GM19328 (cell line): ENCODE measurements around the gene NRDC.

ENCODE experiments used
- ATAC-seq: cut with Tn5 transposase; IDR thresholded peaks from one replicate; pipeline ENCODE4 v1.9.1; 2021; ENCODE audit warnings: mild to moderate bottlenecking, moderate library complexity; ENCODE audit not compliant: unreplicated experiment

Gene NRDC

DNA sequence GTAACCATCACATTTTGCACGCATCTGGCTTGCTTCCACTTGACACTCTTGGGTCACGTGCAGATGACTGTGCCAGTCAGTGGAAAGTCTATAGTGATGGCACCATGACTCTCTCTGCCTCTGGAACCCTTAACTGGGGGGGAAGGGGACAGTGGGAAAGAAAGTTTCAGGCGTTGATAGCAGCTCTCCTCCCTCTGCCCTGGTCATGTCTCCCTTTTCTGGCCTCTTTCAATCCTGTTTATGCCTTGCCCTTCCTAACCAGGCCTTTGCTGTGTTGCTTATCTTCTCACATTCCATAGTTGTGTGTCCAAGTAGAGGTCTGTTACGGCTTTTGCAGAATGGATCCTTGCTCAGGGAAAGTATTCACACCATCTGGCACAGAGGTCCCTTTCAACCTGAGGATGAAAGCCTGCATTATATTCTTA lies 93.5 kb downstream of the NRDC start:
- no peak for ATAC-seq

DNA sequence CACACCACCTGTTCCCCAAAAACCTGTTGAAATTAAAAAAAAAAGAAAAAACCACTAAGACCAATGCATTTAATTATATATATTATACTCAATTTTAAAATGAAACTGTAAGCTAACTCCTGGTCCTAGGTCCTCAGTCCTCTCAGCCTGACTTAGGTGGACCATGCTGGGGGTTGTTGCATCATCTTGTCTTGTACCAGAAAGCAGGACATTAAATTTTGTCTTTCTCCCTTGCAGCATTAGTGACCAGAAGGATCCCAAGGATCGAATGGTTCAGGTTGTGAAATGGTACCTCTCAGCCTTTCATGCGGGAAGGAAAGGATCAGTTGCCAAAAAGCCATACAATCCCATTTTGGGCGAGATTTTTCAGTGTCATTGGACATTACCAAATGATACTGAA lies 97.6 kb downstream of the NRDC start:
- no peak for ATAC-seq

DNA sequence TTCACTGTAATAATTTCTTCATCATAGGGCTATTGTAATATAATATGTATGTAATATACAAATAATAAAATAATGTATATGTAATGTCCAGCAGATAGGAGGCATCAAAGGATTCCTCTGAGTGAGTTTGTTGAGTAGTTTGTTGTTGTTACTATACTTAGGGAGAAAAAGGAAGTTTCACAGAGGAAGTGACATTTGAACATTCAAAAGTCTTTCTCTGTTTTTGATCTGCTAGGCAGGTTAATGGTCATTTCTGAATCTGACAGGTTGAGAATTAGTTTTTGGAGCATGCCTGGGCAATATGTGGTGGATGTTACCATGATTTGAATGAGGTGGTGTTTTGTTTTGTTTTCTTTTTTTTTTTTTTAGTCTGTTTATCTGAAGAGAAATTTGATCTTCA lies 102.1 kb downstream of the NRDC start:
- ATAC-seq, result no peak

DNA sequence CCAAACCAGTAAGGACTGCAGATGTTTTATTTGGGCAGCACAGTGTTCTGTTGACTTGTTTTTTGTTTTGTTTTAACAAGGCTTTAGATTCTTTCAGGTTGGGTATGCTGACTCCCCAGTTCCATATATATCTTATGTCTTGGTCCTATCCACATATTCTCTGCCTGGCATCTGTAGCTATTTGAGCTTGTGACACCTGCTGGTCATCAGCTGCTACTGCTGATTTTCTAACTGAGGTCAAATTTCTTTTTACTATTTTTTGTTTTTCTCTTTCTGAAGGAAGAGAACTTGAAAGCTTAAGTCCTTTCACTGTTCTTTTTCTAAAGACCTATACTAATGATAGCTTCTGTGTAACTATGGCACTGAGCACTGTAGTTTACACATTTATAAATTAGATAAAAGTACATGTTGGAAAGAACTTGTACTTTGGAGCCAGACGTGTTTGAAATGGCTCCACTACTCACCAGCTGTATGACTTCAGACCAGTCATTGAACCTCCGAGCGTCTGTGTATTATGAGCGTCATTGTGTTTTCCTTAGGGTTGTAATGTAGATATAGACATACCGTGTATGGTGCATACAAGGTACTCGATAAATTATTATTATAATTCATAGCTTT lies 109.4 kb downstream of the NRDC start:
- no peak for ATAC-seq

DNA sequence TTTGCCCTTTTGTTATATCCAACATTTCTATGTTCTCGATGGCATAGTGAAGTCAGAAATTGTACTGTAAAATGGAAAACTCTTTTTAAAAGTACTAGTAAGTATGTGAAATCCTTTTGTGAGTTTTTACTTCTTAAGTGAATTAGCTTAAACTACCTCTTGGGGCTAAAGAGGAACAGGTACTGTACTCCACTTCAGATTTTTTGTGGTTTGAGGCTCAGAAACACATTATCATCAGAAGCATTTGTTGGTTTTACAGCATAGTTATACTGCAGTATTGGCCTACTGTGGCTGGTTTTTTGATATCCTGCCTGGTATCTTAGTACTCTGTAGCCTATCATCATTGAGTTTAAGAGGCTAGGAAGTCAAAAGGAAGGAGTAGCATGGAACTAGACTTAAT lies 117.2 kb downstream of the NRDC start:
- no peak for ATAC-seq

DNA sequence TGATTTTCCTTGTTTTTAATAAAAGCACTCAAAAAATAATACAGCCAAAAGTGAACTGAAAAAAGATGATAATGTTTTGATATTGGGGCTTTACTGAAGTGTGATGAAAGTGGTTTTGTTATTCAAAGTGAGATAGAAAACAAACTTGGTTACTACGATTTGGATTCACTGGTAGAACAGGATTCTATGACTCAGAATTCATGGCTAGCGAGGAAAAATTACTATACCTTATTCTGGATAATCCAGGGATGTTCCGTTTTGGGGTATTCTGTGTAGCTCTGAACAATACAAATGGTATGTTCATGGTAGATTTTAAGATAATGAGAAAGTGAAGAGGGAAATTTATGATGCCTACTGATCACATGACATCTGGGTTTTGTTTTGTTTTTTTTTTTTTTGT lies 117.7 kb downstream of the NRDC start:
- ATAC-seq, result no peak

DNA sequence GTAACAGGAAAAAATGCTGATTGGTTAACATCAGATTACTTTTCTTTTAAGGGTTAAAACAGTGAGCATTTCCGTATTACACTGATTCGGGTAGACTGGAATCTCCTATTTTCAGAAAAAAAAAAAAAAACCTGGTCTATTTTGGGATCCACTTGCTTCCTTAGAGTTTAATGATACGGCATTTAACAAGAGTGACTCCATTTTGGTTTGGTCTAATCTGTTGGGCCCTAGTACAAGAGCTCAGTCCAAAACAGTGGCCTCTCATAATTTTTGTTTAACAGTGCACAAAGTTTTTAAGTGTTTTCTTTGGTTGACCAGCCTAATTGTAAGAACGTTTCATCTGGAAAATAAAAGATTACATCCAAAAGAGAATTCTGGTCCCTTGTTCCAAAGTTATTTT lies 120.2 kb downstream of the NRDC start:
- no peak for ATAC-seq

DNA sequence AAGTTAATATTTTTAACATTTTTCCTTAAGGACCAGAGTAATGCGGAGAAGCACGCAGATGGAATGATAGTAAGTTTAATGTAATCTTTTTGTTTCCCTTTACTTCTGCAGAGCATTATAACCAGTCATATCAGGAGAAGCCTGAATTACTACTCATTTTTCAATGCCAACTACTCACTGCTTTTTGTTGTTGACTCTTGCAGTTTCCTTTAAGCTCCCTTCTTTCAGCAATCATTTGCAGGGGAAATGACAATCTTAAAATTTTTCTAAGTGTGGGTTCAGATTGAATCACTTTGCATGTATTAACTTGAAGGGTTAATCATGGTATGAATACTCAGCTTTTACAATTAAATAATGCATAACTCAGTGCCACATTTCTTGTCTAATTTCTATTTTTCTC lies 122.2 kb downstream of the NRDC start:
- no peak for ATAC-seq

DNA sequence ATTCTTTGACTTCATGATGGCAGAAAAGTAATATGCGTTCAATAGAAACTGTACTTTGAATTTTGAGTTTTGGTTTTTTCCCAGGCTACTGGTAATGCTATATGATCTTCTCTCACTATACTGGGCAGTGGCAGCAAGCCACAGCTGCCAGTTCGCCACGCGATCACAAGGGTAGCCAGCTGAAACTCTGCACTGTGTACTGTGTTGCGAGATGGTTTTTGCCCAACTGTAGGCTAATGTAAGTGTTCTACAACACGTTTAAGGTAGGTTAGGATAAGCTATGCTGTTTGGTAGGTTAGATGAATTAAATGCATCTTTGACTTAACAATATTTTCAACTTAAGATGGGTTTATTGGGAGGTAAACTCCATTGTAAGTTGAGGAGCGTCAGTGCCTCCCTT lies 123.1 kb downstream of the NRDC start:
- no peak for ATAC-seq

DNA sequence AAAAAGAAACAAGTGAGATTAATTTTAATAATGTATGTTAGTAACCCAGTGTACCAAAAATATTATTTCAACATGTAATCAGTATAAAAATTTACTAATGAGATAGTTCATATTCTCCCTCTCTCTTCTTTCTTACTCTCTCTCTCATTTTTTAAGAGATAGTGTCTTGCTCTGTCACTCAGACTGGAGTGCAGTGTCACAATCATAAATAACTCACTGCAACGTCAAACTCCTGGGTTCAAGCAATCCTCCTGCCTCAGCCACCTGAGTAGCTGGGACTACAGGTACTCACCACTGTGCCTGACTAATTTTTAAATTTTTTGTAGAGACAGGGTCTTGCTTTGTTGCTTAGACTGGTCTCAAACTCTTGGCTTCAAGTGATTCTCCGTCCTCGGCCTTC lies 123.9 kb downstream of the NRDC start:
- ATAC-seq, result no peak

DNA sequence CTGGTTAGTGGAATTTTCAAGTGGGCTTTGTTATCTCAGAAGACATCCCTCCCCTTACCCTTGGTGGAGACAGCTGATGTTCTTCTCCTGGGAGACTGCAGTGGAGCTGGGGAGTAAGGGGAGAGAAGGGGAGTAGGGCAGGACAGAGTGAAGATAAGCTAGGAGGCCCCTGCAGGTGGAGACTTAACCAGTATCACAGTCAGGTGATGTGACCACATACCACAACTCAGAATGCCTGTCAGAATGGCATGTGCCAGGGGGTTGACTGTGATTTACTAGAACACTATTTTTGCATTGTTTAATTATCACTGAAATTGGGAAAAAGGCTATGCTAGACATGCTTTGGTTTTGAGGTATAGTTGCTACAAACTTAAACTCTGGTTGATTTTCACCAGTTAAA lies 124.6 kb downstream of the NRDC start:
- no peak for ATAC-seq

DNA sequence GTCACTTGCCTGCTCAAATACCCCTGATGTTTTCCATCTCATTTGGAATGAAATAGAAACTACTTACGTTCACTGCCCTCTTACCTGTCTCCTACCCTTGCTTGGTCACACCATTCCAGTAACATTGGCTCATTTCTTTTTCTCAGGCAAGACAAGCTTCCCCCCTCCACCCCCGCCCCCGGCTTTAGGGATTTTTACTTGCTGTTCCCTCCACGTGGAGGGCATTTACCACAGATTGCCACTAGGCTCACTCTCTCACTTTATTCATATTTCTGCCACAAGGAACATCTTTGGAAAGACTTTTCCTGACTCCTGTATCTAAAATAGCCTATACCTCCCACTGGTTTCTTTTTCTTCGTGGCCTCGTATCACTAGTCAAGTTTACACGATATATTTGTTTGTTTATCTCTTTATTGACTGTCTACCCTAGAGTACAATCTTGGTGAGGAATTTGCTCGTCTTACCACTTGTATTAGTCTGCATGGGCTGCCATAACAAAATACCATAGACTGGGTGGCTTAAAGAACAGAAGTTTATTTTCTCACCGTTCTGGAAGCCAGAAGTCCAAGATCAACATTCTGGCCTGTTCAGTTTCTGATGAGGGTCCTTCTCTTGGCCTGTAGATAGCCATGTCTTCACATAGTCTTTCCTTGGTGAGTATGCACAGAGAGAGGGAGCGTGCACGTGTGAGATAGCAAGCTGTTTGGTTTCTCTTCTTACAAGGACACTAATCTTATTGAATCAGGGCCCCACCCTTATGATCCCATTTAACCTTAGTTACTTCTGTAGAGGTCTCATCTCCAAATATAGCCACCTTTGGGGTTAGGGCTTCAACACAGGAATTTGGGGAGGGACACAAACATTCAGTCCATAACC lies 126.2 kb downstream of the NRDC start:
- ATAC-seq, result no peak

DNA sequence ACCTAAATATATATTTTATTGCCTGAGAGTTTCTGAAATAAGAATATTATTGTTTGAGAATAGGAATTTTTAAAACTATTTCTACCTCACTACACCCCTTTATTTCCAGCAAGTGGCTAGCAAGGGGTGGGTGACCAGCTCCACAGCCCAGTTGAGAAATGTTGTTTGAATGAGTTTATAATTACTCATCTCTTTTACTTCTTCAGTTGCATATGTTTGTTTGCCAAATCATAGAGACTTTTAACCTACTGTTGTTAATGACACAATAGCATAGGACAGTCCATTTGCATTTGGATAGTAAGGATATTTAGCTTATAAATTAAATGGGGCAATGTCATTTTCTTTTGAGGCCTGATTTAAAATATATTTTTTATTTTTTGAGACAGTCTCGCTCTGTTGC lies 127.8 kb downstream of the NRDC start:
- no peak for ATAC-seq

DNA sequence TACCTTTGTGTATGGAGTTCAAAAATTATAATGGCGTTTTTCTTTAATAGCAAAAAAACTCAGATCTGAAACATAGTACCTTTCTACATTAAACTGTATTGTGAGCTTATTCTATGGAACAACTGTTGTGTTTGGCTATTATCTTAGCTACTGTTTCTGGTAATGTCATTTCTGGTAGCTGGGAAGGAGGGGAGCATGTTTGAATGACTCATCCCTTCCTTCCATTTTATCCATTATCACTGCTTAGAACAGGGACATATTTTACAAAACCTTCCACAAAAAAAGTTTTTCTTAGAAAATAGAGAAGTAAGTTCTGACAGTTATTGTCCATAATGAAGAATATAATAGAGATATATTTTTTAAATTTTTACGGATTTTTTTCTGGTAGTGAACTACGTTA lies 128.3 kb downstream of the NRDC start:
- no peak for ATAC-seq

DNA sequence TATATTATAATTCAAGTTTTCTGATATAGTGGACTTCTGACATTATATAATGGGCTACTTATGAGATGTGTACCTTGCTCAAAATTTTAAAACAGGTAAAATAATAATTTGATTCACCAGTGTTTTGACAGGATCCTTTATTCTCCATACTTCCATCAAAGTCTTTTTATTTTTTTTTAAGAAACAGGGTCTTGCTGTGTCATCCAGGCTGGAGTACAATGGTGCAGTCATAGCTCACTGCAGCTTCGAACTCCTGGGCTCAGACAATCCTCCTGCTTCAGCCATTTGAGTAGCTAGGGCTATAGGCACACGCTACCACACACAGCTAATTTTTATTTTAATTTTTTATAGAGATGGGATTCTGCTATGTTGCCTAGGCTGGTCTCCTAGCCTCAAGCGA lies 129.4 kb downstream of the NRDC start:
- ATAC-seq, result no peak

DNA sequence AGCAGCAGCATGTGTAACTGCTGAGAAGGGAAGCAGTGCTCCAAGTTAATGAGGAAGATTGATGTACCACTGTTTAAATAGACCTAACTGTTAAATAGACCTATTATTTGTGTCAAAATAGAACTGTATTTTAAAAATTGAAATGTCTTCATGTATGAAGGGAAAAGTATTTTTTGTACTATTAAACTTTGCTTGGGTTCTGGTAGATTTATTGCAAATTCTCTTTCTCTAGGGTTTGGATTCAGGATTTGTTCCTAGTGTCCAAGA lies 133.3 kb downstream of the NRDC start:
- ATAC-seq, result no peak

DNA sequence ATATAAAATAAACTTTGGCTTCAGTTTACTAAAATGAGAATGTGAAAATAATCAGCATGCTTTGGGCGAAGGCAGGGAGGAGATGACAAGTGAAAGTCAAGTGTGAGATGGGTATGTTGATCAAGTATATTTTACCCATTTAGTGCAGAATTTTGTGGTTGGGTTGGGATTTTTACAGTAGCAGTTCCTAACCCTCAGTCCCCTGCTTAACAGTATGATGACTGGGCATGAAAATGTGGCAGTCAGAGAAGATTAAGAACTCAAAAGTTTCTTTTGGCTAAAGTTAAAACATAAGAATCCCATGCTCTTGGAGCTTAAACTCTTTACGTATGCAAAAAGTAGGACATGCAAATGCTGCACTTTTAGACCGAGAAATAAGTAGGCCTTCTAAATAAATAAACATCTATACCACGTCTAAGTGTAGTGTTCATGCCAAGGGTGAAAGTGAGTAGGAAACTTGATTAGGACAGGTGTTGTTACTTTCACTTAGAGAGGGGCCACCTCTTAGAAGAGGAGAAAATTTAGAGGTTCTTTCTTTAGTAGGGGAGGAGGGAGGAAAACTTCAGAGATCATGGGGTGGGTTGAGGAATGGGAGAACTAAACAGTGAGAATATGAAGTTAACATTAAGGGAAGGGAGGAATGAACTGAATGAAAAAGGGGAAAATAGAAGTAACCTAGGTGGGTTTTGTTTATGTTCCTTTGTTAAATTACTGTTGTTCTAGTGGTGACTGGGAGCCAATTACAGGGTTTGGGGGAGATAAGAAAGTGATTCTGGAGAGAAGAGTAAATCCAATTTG lies 133.8 kb downstream of the NRDC start:
- no peak for ATAC-seq

DNA sequence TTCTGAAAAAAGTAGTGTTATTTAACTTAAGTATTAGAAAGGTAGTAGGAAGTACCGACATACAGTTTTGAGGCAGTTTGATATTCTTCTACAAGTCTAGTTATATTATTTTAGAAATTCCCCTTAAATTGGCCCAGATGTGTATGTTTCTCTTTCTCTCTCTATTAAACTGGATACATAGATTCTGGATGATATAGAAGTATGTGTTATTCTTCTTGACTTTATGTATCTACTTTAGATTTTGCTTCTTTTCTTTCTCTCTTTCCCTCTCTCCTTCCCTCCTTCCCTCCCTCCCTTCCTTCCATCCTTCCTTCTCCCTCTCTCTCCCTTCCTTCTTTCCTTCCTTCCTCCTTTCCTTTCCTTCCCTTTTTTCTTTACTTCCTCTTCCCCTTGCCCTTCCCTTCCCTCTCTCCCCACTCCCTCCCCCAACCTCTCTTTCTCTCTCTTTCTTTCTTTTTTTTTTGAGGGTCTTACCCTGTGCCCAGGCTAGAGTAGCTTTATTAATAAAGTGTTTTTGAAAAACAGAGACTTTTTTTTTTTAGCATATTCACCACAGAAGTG lies 137.3 kb downstream of the NRDC start:
- ATAC-seq, result no peak

DNA sequence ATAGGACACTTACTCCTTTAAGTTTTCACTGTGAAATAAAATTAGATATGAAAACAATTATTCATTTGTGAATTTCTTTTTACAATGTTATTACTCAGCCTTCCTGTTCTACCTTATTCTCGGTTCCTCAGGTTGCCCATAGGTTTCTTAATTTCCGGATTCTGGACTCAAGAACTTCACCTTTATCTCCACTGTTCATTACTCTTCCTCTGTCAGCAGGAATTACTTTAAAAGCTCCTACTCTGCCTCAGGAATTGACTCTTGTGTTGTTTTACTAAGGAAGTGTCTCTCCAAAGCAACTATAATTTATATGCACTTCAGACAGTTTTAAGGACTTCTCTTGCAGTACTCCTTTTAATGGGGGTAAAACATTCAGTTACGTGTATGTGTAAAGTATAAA lies 137.9 kb downstream of the NRDC start:
- no peak for ATAC-seq
